Measurements from ENCODE around the gene GALM. TPM values are rescaled to one million over a fixed set of nuclear protein-coding genes. Genes with fewer than 3 reads are reported as not detected.

The GALM gene
- total and polyA plus RNA-seq, 2 of the 13 experiments (the other 11 are each of a cell fraction or from before 2014, with no cell fraction given) = 65.5 to 90.0 TPM

- H3K4me3 ChIP-seq (replicated peaks in 1 of 3; ENCODE audit: insufficient read depth in 1 of 3, low read depth in 2 of 3, low read length in 3 of 3) = peak overlapping the region; percentile 81 to 93 (median 86)
- intact Hi-C loops (cut with micrococcal nuclease; ENCODE audit: unreplicated experiment) (no loop called here), in situ Hi-C loops (cut with HindIII; ENCODE audit: extremely low pct_ligation_motif_present, low pct_unique_long_range_greater_than_20kb) (no loop called here)
- H3K9ac ChIP-seq (ENCODE audit: insufficient read depth, low read depth, low read length) = peak overlapping the region; percentile 79
- TF ChIP-seq SMYD3 (CRISPR knock-in tag; IDR thresholded peaks at IDR 0.05) (0 out of 2 replicates have a peak, but pooled peaks have one; percentile 13), ZFP90 (CRISPR knock-in tag; IDR thresholded peaks at IDR 0.05; ENCODE audit: borderline replicate concordance) (peak; percentile 20; the same call in 1 of the 2 replicates), ZNF281 (CRISPR knock-in tag; IDR thresholded peaks at IDR 0.05; ENCODE audit: borderline replicate concordance) (no peak)
- TF ChIP-seq, protein P1, sequence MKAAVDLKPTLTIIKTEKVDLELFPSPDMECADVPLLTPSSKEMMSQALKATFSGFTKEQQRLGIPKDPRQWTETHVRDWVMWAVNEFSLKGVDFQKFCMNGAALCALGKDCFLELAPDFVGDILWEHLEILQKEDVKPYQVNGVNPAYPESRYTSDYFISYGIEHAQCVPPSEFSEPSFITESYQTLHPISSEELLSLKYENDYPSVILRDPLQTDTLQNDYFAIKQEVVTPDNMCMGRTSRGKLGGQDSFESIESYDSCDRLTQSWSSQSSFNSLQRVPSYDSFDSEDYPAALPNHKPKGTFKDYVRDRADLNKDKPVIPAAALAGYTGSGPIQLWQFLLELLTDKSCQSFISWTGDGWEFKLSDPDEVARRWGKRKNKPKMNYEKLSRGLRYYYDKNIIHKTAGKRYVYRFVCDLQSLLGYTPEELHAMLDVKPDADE (CRISPR knock-in tag; IDR thresholded peaks at IDR 0.05) = 0 out of 2 replicates have a peak, but pooled peaks have one; percentile 48
- TF ChIP-seq, protein P2, sequence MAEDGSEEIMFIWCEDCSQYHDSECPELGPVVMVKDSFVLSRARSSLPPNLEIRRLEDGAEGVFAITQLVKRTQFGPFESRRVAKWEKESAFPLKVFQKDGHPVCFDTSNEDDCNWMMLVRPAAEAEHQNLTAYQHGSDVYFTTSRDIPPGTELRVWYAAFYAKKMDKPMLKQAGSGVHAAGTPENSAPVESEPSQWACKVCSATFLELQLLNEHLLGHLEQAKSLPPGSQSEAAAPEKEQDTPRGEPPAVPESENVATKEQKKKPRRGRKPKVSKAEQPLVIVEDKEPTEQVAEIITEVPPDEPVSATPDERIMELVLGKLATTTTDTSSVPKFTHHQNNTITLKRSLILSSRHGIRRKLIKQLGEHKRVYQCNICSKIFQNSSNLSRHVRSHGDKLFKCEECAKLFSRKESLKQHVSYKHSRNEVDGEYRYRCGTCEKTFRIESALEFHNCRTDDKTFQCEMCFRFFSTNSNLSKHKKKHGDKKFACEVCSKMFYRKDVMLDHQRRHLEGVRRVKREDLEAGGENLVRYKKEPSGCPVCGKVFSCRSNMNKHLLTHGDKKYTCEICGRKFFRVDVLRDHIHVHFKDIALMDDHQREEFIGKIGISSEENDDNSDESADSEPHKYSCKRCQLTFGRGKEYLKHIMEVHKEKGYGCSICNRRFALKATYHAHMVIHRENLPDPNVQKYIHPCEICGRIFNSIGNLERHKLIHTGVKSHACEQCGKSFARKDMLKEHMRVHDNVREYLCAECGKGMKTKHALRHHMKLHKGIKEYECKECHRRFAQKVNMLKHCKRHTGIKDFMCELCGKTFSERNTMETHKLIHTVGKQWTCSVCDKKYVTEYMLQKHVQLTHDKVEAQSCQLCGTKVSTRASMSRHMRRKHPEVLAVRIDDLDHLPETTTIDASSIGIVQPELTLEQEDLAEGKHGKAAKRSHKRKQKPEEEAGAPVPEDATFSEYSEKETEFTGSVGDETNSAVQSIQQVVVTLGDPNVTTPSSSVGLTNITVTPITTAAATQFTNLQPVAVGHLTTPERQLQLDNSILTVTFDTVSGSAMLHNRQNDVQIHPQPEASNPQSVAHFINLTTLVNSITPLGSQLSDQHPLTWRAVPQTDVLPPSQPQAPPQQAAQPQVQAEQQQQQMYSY (CRISPR knock-in tag; IDR thresholded peaks at IDR 0.05) = no peak
- peak overlapping the region; percentile 50 for H3K27ac ChIP-seq (ENCODE audit: extremely low read length, insufficient read depth, low read length)
- peak overlapping the region; percentile 91 for H3K4me2 ChIP-seq (ENCODE audit: low read depth, low read length)
- no peaks in the 10 kb centered on the region for H4K20me1 ChIP-seq (ENCODE audit: insufficient read depth, low read length)
- POLR2A ChIA-PET = interaction anchor here (1.5 kb wide), 1 partner anchor 28 kb away, joined by 5 read pairs; the partner anchor contains the start of gene SRSF7
- H3K36me3 ChIP-seq (replicated peaks in 1 of 2; ENCODE audit: control insufficient read depth in 1 of 2, insufficient read depth in 2 of 2, low read length in 2 of 2) = peaks cover 8 to 12% of the 10 kb centered on the region in 2 experiments; a peak in 4 of 5 replicates
- no peak for ATAC-seq
- peaks cover 11% of the 10 kb centered on the region for H3K79me2 ChIP-seq (ENCODE audit: insufficient read depth, low read length)
- H3K9me3 ChIP-seq (ENCODE audit: low read length) = no peaks in the 10 kb centered on the region
- no peak for FAIRE-seq
- H3K27me3 ChIP-seq (ENCODE audit: control insufficient read depth in 1 of 2, insufficient read depth in 2 of 2, low read length in 2 of 2) = no peaks in the 10 kb centered on the region; a peak in 1 of 5 replicates
- no TSS peak for BruUV-seq (replicated peaks)
- no peak for DNase-seq (ENCODE audit: low spot score)
- H3K4me1 ChIP-seq (ENCODE audit: insufficient read depth, low read length) = peaks cover 48% of the 10 kb centered on the region
- WGBS (ENCODE audit: low lambda C conversion rate) = 9% methylated on average over 8 of the region's 8 CpGs
- H2AFZ ChIP-seq (ENCODE audit: low read length) = peak overlapping the region; percentile 52
- CTCF ChIA-PET (ENCODE audit: low intra/inter-chr PET ratio, low total read pairs) = no interaction called here
Observed at GRCh38 chr2:38778687-38779082, 112.8 kb downstream of the GALM start.

Data from HepG2 (cell line).